ENCODE data around the gene C14orf132. TPM values are rescaled to one million over a fixed set of nuclear protein-coding genes. Genes with fewer than 3 reads are reported as not detected.

The C14orf132 gene
- total and polyA plus RNA-seq, 2 donors: 1.7 to 4.3 TPM

DNA sequence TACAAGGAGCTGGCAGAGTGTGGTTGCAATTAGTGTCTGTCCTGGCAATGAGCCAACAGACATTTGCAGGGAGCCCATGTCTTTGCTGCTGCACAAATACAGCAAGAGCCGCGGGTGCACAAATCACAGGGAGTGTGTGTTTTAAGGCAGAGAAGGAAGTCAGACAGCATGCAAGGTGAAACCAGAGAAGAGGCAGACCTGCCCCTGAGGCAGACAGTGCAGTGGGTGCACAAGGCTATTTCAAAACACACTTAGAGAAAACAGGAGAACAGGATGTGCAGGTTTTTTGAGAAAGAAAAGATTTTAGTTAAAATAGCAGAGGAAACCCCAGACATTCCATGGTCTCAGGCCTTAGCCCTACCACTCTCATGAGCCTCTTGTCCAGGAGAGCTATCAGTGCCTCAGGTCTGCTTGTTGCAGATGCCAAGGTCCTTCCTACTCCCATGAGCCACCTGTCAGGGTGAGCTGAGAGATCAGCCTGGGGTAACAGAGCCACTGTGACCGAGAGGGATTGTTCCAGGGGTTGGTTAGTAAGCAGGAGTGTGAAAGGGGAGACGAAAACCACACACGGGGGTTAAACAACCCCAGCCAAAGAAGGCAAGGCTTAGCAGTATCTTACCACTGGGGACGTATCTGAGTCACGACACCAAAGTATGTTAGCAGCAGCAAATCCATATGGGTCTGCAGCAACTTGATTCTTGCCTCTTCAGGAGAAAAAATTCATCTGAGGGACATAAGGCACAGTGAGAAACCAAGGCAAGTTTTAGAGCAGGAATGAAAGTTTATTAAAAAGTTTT, 78.1 kb downstream of the C14orf132 start:
- DNase-seq (ENCODE audit: low read depth in 6 of 9, low spot score in 9 of 9): no peak

GRCh38 chr14:96117960-96118359, 78.8 kb downstream of the C14orf132 start:
- Histone ChIP-seq H3K27me3 (ENCODE audit: control insufficient read depth in 2 of 2, insufficient read depth in 1 of 2, low read length in 1 of 2) (no peaks in the 10 kb centered on the region), H3K4me3 (ENCODE audit: low read length in 2 of 2) (no peak overlapping the region), H3K4me1 (ENCODE audit: control insufficient read depth in 2 of 2, insufficient read depth in 2 of 2, low read length in 2 of 2) (no peaks in the 10 kb centered on the region), H3K27ac (ENCODE audit: low read depth in 1 of 2, low read length in 1 of 2) (peak overlapping the region in 1 of 2 donors; percentile 60), H3K36me3 (ENCODE audit: control insufficient read depth in 2 of 2, insufficient read depth in 2 of 2, low read length in 1 of 2) (no peaks in the 10 kb centered on the region), H3K9me3 (ENCODE audit: control insufficient read depth in 2 of 2, insufficient read depth in 1 of 2, low read length in 1 of 2) (no peaks in the 10 kb centered on the region)
- WGBS: 83% methylated on average over 6 of the region's 6 CpGs
- no peak for DNase-seq (ENCODE audit: low read depth in 6 of 9, low spot score in 9 of 9)

More for the DNA sequence above, 78.1 kb downstream of the C14orf132 start:
- Histone ChIP-seq H3K27me3 (ENCODE audit: control insufficient read depth in 2 of 2, insufficient read depth in 1 of 2, low read length in 1 of 2) (no peaks in the 10 kb centered on the region), H3K9me3 (ENCODE audit: control insufficient read depth in 2 of 2, insufficient read depth in 1 of 2, low read length in 1 of 2) (no peaks in the 10 kb centered on the region), H3K27ac (ENCODE audit: low read depth in 1 of 2, low read length in 1 of 2) (peak overlapping the region; percentile 62 to 83), H3K4me3 (ENCODE audit: low read length in 2 of 2) (no peak overlapping the region), H3K4me1 (ENCODE audit: control insufficient read depth in 2 of 2, insufficient read depth in 2 of 2, low read length in 2 of 2) (no peaks in the 10 kb centered on the region), H3K36me3 (ENCODE audit: control insufficient read depth in 2 of 2, insufficient read depth in 2 of 2, low read length in 1 of 2) (no peaks in the 10 kb centered on the region)
- 78% methylated on average over 7 of the region's 7 CpGs for WGBS

DNA sequence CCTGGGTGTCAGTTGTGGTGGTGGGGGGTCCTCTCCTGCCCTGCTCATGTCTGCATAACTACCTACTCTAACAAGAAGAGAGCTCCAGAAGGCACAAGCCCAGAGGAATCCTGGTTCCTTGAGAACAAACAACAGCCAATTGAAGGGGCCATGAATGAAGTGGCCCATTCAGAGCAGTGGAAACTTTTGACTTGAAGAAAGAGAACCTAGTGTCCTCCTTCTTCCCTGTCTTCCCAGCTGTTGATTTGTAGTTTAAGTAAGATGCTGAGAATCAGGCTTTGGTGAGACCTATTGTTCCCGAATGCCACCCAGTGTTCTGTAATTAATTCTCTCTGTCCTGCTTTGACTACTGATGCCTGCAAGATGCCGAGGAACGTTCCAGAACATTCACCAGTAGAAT, 79.2 kb downstream of the C14orf132 start:
- no peaks in the 10 kb centered on the region for H3K9me3 ChIP-seq (ENCODE audit: control insufficient read depth in 2 of 2, insufficient read depth in 1 of 2, low read length in 1 of 2)
- 91% methylated on average over 3 of the region's 3 CpGs for WGBS

GRCh38 chr14:96119947-96120346, 80.8 kb downstream of the C14orf132 start:
- no peaks in the 10 kb centered on the region for H3K4me1 ChIP-seq (ENCODE audit: control insufficient read depth in 2 of 2, insufficient read depth in 2 of 2, low read length in 2 of 2)
- H3K27ac ChIP-seq (ENCODE audit: low read depth in 1 of 2, low read length in 1 of 2): no peak overlapping the region
- H3K4me3 ChIP-seq (ENCODE audit: low read length in 2 of 2): no peak overlapping the region
- no peaks in the 10 kb centered on the region for H3K27me3 ChIP-seq (ENCODE audit: control insufficient read depth in 2 of 2, insufficient read depth in 1 of 2, low read length in 1 of 2)
- H3K36me3 ChIP-seq (ENCODE audit: control insufficient read depth in 2 of 2, insufficient read depth in 2 of 2, low read length in 1 of 2): no peaks in the 10 kb centered on the region
- no peak for DNase-seq (ENCODE audit: low read depth in 6 of 9, low spot score in 9 of 9)
- no peaks in the 10 kb centered on the region for H3K9me3 ChIP-seq (ENCODE audit: control insufficient read depth in 2 of 2, insufficient read depth in 1 of 2, low read length in 1 of 2)
- WGBS: 91% methylated on average over 2 of the region's 2 CpGs

More for the DNA sequence above, 79.2 kb downstream of the C14orf132 start:
- no peak for DNase-seq (ENCODE audit: low read depth in 6 of 9, low spot score in 9 of 9)
- Histone ChIP-seq H3K27me3 (ENCODE audit: control insufficient read depth in 2 of 2, insufficient read depth in 1 of 2, low read length in 1 of 2) (no peaks in the 10 kb centered on the region), H3K4me1 (ENCODE audit: control insufficient read depth in 2 of 2, insufficient read depth in 2 of 2, low read length in 2 of 2) (no peaks in the 10 kb centered on the region), H3K4me3 (ENCODE audit: low read length in 2 of 2) (no peak overlapping the region), H3K27ac (ENCODE audit: low read depth in 1 of 2, low read length in 1 of 2) (peak overlapping the region in 1 of 2 donors; percentile 42), H3K36me3 (ENCODE audit: control insufficient read depth in 2 of 2, insufficient read depth in 2 of 2, low read length in 1 of 2) (no peaks in the 10 kb centered on the region)

DNA sequence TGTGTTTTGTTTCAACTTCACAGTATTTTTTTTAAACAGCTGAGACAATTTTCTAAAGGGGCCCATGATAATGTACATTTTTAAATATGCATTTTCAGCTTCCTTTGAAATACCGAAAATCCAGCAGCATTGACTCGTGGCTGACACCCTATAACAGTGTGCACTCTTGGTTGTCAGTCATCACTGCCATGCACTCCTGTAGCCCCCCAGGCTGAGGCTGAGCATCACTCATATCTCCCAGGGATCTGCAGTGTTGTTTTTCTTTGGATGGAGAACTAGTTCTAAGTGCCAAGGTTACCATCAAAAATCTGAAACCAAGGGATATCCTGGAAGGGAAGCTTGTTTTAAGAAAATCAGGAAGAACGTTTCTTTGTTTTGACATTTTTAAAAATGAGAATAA, 81.2 kb downstream of the C14orf132 start:
- Histone ChIP-seq H3K4me1 (ENCODE audit: control insufficient read depth in 2 of 2, insufficient read depth in 2 of 2, low read length in 2 of 2) (no peaks in the 10 kb centered on the region), H3K27me3 (ENCODE audit: control insufficient read depth in 2 of 2, insufficient read depth in 1 of 2, low read length in 1 of 2) (no peaks in the 10 kb centered on the region), H3K9me3 (ENCODE audit: control insufficient read depth in 2 of 2, insufficient read depth in 1 of 2, low read length in 1 of 2) (no peaks in the 10 kb centered on the region), H3K27ac (ENCODE audit: low read depth in 1 of 2, low read length in 1 of 2) (no peak overlapping the region), H3K4me3 (ENCODE audit: low read length in 2 of 2) (no peak overlapping the region), H3K36me3 (ENCODE audit: control insufficient read depth in 2 of 2, insufficient read depth in 2 of 2, low read length in 1 of 2) (no peaks in the 10 kb centered on the region)
- no peak for DNase-seq (ENCODE audit: low read depth in 6 of 9, low spot score in 9 of 9)
- WGBS: 63% methylated on average over 3 of the region's 3 CpGs

- no peaks in the 10 kb centered on the region for H3K27me3 ChIP-seq (ENCODE audit: control insufficient read depth in 2 of 2, insufficient read depth in 1 of 2, low read length in 1 of 2)
- WGBS: 97% methylated on average over 4 of the region's 4 CpGs
- no peaks in the 10 kb centered on the region for H3K36me3 ChIP-seq (ENCODE audit: control insufficient read depth in 2 of 2, insufficient read depth in 2 of 2, low read length in 1 of 2)
- H3K9me3 ChIP-seq (ENCODE audit: control insufficient read depth in 2 of 2, insufficient read depth in 1 of 2, low read length in 1 of 2): no peaks in the 10 kb centered on the region
- H3K4me3 ChIP-seq (ENCODE audit: low read length in 2 of 2): no peak overlapping the region
- no peak overlapping the region for H3K27ac ChIP-seq (ENCODE audit: low read depth in 1 of 2, low read length in 1 of 2)
- no peak for DNase-seq (ENCODE audit: low read depth in 6 of 9, low spot score in 9 of 9)
- no peaks in the 10 kb centered on the region for H3K4me1 ChIP-seq (ENCODE audit: control insufficient read depth in 2 of 2, insufficient read depth in 2 of 2, low read length in 2 of 2)
Measured at GRCh38 chr14:96120941-96121340, 81.8 kb downstream of the C14orf132 start.

GRCh38 chr14:96121660-96122395, 82.7 kb downstream of the C14orf132 start:
- Histone ChIP-seq H3K27ac (ENCODE audit: low read depth in 1 of 2, low read length in 1 of 2) (no peak overlapping the region), H3K27me3 (ENCODE audit: control insufficient read depth in 2 of 2, insufficient read depth in 1 of 2, low read length in 1 of 2) (no peaks in the 10 kb centered on the region), H3K9me3 (ENCODE audit: control insufficient read depth in 2 of 2, insufficient read depth in 1 of 2, low read length in 1 of 2) (no peaks in the 10 kb centered on the region), H3K4me3 (ENCODE audit: low read length in 2 of 2) (no peak overlapping the region), H3K4me1 (ENCODE audit: control insufficient read depth in 2 of 2, insufficient read depth in 2 of 2, low read length in 2 of 2) (peaks cover 8% of the 10 kb centered on the region in 2 donors), H3K36me3 (ENCODE audit: control insufficient read depth in 2 of 2, insufficient read depth in 2 of 2, low read length in 1 of 2) (no peaks in the 10 kb centered on the region)
- DNase-seq (ENCODE audit: low read depth in 6 of 9, low spot score in 9 of 9): no peak
- WGBS: 94% methylated on average over 4 of the region's 4 CpGs

- 86% methylated on average over 6 of the region's 6 CpGs for WGBS
- Histone ChIP-seq H3K9me3 (ENCODE audit: control insufficient read depth in 2 of 2, insufficient read depth in 1 of 2, low read length in 1 of 2) (no peaks in the 10 kb centered on the region), H3K36me3 (ENCODE audit: control insufficient read depth in 2 of 2, insufficient read depth in 2 of 2, low read length in 1 of 2) (no peaks in the 10 kb centered on the region), H3K4me3 (ENCODE audit: low read length in 2 of 2) (no peak overlapping the region), H3K27me3 (ENCODE audit: control insufficient read depth in 2 of 2, insufficient read depth in 1 of 2, low read length in 1 of 2) (no peaks in the 10 kb centered on the region), H3K4me1 (ENCODE audit: control insufficient read depth in 2 of 2, insufficient read depth in 2 of 2, low read length in 2 of 2) (peaks cover 9 to 14% of the 10 kb centered on the region in 2 donors), H3K27ac (ENCODE audit: low read depth in 1 of 2, low read length in 1 of 2) (no peak overlapping the region)
- no peak for DNase-seq (ENCODE audit: low read depth in 6 of 9, low spot score in 9 of 9)
Measured at GRCh38 chr14:96122496-96122895, 83.3 kb downstream of the C14orf132 start.

- H3K9me3 ChIP-seq (ENCODE audit: control insufficient read depth in 2 of 2, insufficient read depth in 1 of 2, low read length in 1 of 2): no peaks in the 10 kb centered on the region
- peaks cover 9 to 14% of the 10 kb centered on the region in 2 donors for H3K4me1 ChIP-seq (ENCODE audit: control insufficient read depth in 2 of 2, insufficient read depth in 2 of 2, low read length in 2 of 2)
- no peak overlapping the region for H3K27ac ChIP-seq (ENCODE audit: low read depth in 1 of 2, low read length in 1 of 2)
- no peak overlapping the region for H3K4me3 ChIP-seq (ENCODE audit: low read length in 2 of 2)
- DNase-seq (ENCODE audit: low read depth in 6 of 9, low spot score in 9 of 9): no peak
- no peaks in the 10 kb centered on the region for H3K27me3 ChIP-seq (ENCODE audit: control insufficient read depth in 2 of 2, insufficient read depth in 1 of 2, low read length in 1 of 2)
- H3K36me3 ChIP-seq (ENCODE audit: control insufficient read depth in 2 of 2, insufficient read depth in 2 of 2, low read length in 1 of 2): no peaks in the 10 kb centered on the region
- WGBS: 81% methylated on average over 3 of the region's 3 CpGs
Measured at GRCh38 chr14:96125536-96125935, 86.4 kb downstream of the C14orf132 start.

All from thymus (tissue), 11 donors.